Activated T-helper 1 cell treated with anti-CD3 and anti-CD28 coated beads, Interleukin-12 subunit alpha, Interleukin-12 subunit beta, Interleukin-2, Interleukin-4 antibody, amounts not matched to agents 30 ng/mL and 10 ng/mL and 1 ng/mL, durations not matched to agents 14 hours and 24 hours and 36 hours (primary cell): ENCODE data around the gene CPNE1. TPM values are rescaled to one million over a fixed set of nuclear protein-coding genes. Genes with fewer than 3 reads are reported as not detected.

ENCODE experiments used
- DNase-seq: peaks from one replicate; pipeline ENCODE4 v3.0.0; 2021; ENCODE audit warnings: low spot score
- H3K27ac Mint-ChIP-seq: one replicate; pipeline ENCODE4 v1.8.0; 2021; ENCODE audit warnings: mild to moderate bottlenecking, mixed read lengths
- H3K27me3 Mint-ChIP-seq: one replicate; pipeline ENCODE4 v1.8.0; 2022; ENCODE audit warnings: mild to moderate bottlenecking, moderate library complexity, mixed read lengths; ENCODE audit not compliant: insufficient read depth
- H3K36me3 Mint-ChIP-seq: one replicate; pipeline ENCODE4 v1.8.0; 2021; ENCODE audit warnings: low read depth, mixed read lengths
- H3K4me1 Mint-ChIP-seq: one replicate; pipeline ENCODE4 v1.8.0; 2021; ENCODE audit warnings: low read depth, mixed read lengths
- H3K4me3 Mint-ChIP-seq: one replicate; pipeline ENCODE4 v1.8.0; 2021; ENCODE audit warnings: mild to moderate bottlenecking, moderate library complexity, mixed read lengths
- H3K9me3 Mint-ChIP-seq: one replicate; pipeline ENCODE4 v1.8.0; 2021; ENCODE audit warnings: mixed read lengths
- intact Hi-C: fragments of 100-400 bp; cut with micrococcal nuclease; formaldehyde crosslinking; loops from one replicate; pipeline ENCODE4 v1.15.1; 2024
- total RNA-seq: library from RNA; stranded (reverse); gene quantifications from 2 replicates; pipeline ENCODE4 v1.2.3, GENCODE V29; 2022

CPNE1 gene
- total RNA-seq, 1 donor from 2014 or later: 304 TPM

DNA sequence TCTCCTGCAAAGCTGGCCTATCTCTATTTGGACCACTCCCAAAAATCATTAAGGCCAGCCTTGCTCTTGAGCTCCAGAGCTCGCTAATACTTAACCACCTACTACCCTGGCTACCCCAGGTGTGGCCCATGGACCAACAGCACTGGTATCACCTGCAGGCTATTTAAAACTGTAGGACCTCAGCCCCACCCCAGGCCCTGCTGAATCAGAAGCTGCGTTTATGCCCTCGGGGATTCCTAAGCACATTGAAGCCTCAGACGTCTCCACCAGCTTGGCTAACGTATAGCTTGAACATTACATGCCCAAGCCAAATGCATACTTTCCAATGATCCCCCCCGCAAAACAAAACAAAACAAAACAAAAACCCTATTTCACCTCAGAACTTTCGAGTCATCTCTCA is 68.8 kb downstream of the CPNE1 start:
- Mint-ChIP-seq H3K9me3 (no peaks in the 10 kb centered on the region), H3K4me1 (no peaks in the 10 kb centered on the region), H3K4me3 (no peak overlapping the region), H3K27ac (no peak overlapping the region), H3K27me3 (peaks cover 29% of the 10 kb centered on the region), H3K36me3 (no peaks in the 10 kb centered on the region)
- intact Hi-C loops: no loop called here
- no peak for DNase-seq

DNA sequence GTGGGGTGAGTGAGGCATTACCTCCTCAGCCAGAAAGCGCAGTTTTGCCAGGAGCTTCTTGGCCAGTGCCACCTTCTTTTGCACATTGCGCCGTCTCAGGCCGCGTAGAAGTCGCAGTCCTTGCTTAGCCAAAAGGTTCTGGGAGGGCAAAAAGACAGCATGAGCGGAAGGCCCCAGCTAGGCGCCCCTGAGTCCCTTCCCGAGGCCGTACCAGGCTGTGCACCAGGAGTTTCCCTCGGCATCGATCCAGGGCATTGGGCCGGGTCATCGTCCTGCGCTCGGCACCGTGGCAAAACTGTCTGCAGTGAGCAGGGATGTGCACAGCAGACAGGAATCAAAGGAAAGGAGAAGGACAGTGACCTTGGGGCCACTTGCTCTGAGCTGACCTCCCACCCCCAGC is 69.2 kb downstream of the CPNE1 start:
- H3K27ac Mint-ChIP-seq: no peak overlapping the region
- H3K4me1 Mint-ChIP-seq: no peaks in the 10 kb centered on the region

DNA sequence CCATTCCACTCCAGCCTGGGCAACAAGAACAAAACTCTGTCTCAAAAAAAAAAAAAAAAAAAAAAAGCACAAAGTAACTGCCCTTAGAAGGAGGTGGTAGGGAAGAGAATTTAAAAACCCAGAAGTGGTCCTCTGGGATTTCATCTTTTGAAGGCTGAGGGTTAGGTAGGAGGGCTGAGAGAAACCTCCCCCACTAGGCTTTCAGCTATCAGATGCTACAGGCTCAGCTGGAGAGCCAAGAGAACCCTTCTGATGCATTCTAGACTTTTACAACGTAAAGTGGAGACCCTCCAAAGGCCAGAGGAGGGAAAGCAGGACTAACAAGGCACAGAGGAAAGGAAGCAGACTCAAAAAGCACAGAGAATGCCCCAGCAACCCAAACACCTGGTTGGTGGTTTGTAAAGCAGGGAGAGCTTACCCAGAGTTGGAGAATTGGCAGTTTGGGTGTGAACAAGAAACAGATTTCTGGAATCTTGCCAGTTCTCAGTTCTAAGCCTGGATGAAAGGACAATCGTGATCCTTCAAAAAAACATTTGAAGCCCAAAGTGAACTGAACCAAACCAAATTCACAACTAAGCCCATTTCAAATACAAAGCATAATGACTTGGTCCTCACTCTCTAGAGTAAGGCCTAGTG is 72.2 kb downstream of the CPNE1 start:
- H3K27me3 Mint-ChIP-seq: peaks cover 14% of the 10 kb centered on the region
- no peak overlapping the region for H3K4me3 Mint-ChIP-seq
- H3K27ac Mint-ChIP-seq: no peak overlapping the region
- DNase-seq: no peak
- H3K36me3 Mint-ChIP-seq: no peaks in the 10 kb centered on the region
- H3K4me1 Mint-ChIP-seq: no peaks in the 10 kb centered on the region
- H3K9me3 Mint-ChIP-seq: no peaks in the 10 kb centered on the region
- intact Hi-C loops: no loop called here

More for the DNA sequence above, 69.2 kb downstream of the CPNE1 start:
- Mint-ChIP-seq H3K4me3 (no peak overlapping the region), H3K27me3 (peaks cover 24% of the 10 kb centered on the region), H3K36me3 (no peaks in the 10 kb centered on the region), H3K9me3 (no peaks in the 10 kb centered on the region)
- no peak for DNase-seq
- intact Hi-C loops: no loop called here

DNA sequence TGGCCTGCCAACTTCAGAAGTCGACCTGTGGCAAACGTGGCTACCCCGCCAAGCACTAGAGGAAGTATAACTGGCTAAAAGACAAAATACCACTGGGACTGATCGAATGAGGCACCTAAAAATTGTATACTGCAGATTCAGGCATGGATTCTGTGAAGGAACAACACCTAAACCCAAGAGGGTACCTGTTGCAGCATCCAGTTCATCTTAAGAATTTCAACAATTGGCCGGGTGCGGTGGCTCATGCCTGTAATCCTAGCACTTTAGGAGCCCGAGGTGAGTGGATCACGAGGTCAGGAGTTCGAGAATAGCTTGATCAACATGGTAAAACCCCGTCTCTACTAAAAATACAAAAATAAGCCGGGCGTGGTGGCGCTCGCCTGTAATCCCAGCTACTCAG is 76.3 kb downstream of the CPNE1 start:
- Mint-ChIP-seq H3K36me3 (no peaks in the 10 kb centered on the region), H3K27ac (no peak overlapping the region), H3K27me3 (peaks cover 7% of the 10 kb centered on the region), H3K4me3 (no peak overlapping the region), H3K9me3 (no peaks in the 10 kb centered on the region), H3K4me1 (no peaks in the 10 kb centered on the region)
- intact Hi-C loops: no loop called here
- no peak for DNase-seq

DNA sequence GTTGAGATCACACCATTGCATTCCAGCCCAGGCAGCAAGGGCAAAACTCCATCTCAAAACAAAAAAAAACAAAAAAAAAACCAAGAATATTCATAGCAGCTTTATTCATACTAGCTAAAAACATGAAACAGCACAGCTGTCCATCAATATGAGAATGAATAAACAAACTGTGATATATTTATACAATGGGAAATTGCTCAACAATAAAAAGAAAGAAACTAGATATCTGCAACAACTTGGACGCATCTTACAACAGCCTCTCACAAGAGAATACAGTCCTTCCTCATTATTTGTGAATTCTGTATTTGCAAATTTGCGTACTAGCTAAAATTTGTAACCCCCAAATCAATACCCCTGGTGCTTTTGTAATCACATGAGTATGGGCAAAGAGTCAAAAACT is 77.3 kb downstream of the CPNE1 start:
- H3K9me3 Mint-ChIP-seq: no peaks in the 10 kb centered on the region
- H3K4me1 Mint-ChIP-seq: no peaks in the 10 kb centered on the region
- intact Hi-C loops: no loop called here
- H3K4me3 Mint-ChIP-seq: no peak overlapping the region
- H3K27ac Mint-ChIP-seq: no peak overlapping the region
- no peak for DNase-seq
- peaks cover 7% of the 10 kb centered on the region for H3K27me3 Mint-ChIP-seq
- H3K36me3 Mint-ChIP-seq: no peaks in the 10 kb centered on the region

DNA sequence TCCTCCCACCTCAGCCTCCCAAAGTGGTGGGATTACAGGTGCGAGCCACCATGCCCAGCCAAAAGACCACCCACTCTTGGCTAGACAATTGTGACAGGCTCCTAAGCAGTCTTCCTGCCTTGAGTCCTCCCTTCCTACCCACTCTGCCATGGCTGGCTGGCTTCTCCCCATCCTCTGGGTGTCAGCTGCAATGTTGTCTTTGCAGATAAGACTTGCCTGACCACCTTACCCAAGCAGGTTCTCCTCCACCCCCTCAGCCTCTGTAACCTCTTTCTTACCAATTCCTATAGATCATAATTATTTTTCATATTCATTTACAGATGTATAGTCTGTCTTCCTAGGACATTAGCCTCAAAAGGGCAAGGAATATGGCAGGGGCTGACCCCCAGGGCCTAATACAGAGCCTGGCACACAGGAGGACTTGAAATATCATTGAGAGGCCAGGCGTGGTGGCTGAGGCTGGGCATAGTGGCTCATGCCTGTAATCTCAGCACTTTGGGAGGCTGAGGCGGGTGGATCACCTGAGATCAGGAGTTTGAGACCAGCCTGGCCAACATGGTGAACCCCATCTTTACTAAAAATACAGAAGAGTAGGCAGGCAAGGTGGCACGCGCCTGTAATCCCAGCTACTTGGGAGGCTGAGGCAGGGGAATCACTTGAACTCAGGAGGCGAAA is 77.8 kb downstream of the CPNE1 start:
- intact Hi-C loops: no loop called here
- DNase-seq: no peak
- peaks cover 7% of the 10 kb centered on the region for H3K27me3 Mint-ChIP-seq
- no peaks in the 10 kb centered on the region for H3K36me3 Mint-ChIP-seq
- H3K9me3 Mint-ChIP-seq: no peaks in the 10 kb centered on the region
- H3K4me1 Mint-ChIP-seq: no peaks in the 10 kb centered on the region
- no peak overlapping the region for H3K4me3 Mint-ChIP-seq
- no peak overlapping the region for H3K27ac Mint-ChIP-seq

DNA sequence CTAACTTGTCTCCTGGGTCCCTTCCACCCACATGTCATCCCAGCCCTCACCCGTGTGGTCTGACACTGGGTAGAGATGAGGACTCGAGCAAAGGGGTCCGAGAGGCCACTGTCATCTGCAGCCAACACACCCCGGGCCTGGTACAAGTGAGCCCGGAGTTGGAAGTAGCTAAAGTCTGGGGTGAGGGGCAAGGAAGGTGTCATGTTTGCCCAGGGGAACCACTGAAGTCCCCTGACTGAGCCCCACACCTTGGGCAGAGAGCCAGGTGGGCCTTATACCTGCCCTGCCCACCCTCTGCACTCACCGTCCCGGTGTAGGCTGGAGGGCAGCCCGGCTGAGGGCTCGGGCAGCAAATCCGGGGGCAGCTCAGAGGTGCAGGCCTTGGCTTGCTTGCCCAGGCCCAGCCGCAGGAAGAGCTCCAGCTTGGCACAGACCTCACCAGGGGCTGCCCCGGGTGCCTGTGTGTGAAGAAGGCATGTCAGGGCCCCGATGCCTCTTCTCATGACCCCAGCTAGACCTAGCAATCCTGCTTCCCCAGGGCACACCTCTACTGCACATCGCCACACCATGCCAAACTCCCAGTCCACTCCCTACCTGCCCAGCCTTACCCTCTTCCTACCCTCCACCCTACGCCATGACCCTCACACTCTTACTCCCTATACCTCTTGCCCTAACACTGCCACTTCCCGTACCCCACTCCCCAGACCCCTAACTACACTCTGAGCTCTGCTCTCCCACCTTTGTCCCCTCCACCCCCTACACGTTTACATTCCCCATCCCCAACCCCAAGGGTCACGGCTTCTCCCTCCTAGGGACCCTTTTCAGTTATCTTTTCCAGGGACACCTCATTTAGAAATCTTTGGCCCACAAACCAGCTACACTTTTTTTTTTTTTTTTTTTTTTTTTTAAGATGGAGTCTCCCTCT is 80.8 kb downstream of the CPNE1 start:
- Mint-ChIP-seq H3K4me1 (no peaks in the 10 kb centered on the region), H3K27ac (no peak overlapping the region), H3K4me3 (no peak overlapping the region), H3K27me3 (peaks cover 3% of the 10 kb centered on the region), H3K36me3 (no peaks in the 10 kb centered on the region), H3K9me3 (no peaks in the 10 kb centered on the region)
- intact Hi-C loops: no loop called here
- no peak for DNase-seq

DNA sequence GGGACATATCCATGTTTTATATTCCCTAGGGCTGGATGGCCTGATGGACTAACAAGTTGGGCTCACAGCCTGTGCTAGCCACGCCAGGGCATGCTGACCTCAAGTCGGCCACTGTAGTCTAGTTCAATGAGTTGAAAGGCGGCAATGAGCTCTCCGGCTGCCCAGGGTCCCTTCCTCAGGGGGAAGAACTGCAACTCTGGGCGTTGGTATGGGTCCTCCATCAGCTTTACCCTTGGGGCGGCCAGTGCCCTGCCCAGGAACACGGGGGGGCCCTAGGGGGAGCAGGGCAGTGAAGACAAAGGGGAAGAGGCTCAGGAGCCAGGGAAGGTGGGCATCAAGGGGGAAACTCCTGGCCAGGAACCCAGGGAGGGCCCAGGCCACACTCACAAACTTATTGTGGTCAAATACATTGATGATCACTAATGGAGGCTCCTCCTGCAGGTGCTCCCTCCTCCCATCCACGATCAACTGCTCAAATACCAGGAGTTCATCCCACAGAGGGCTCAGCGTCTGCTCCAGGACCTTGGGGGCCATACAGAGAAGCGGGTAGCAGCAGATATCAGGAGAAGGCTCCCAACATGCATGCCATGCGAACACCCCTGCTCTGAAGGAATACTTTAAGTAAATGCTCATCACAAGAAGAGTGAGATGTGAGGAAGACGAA is 81.8 kb downstream of the CPNE1 start:
- Mint-ChIP-seq H3K4me3 (no peak overlapping the region), H3K27ac (no peak overlapping the region), H3K27me3 (peaks cover 3% of the 10 kb centered on the region), H3K9me3 (no peaks in the 10 kb centered on the region), H3K4me1 (no peaks in the 10 kb centered on the region), H3K36me3 (no peaks in the 10 kb centered on the region)
- intact Hi-C loops: no loop called here
- DNase-seq: no peak

DNA sequence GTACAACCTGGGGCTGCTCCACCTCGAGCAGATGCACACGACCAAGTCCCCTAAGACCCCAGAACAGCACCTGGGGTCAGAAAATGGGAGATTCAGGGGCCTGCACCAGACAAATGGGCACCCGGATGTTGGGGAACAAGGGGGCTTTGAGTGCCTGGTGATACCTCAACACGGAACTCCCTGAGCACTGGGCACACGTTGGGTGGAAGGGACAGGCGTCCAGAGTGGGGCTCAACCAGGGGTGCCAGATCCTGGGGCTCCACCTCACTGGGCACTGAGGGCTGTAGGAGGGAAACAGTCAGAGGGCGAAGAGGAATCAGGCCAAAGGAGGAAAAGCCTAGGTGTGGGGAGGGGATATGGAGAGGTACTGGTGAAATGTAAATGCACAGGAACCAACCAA is 82.6 kb downstream of the CPNE1 start:
- intact Hi-C loops: no loop called here
- Mint-ChIP-seq H3K27ac (no peak overlapping the region), H3K36me3 (no peaks in the 10 kb centered on the region), H3K27me3 (peaks cover under 1% of the 10 kb centered on the region), H3K9me3 (no peaks in the 10 kb centered on the region), H3K4me1 (no peaks in the 10 kb centered on the region), H3K4me3 (no peak overlapping the region)
- DNase-seq: no peak

DNA sequence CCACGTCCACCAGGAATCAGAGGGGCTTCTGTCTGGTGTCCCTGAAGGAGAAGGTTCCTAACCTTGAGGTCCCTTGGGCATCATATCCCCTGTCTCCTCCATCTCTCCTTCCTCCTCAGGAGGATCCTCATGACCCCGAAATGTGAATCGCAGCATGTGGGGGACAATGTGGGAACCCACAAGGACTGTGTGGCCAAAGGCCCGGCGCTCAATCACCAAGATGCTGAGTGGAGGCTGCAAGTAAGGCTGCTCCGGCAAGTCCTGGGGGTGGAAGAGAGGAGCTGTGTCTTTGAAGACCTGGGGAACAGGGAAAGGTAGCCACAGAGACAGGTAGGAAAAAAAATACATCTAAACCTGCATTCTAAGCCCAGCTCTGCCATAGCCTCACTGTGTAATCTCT is 85.5 kb downstream of the CPNE1 start:
- Mint-ChIP-seq H3K4me1 (no peaks in the 10 kb centered on the region), H3K36me3 (no peaks in the 10 kb centered on the region), H3K4me3 (no peak overlapping the region), H3K27ac (no peak overlapping the region), H3K9me3 (peaks cover under 1% of the 10 kb centered on the region), H3K27me3 (peaks cover 2% of the 10 kb centered on the region)
- DNase-seq: no peak
- intact Hi-C loops: no loop called here

DNA sequence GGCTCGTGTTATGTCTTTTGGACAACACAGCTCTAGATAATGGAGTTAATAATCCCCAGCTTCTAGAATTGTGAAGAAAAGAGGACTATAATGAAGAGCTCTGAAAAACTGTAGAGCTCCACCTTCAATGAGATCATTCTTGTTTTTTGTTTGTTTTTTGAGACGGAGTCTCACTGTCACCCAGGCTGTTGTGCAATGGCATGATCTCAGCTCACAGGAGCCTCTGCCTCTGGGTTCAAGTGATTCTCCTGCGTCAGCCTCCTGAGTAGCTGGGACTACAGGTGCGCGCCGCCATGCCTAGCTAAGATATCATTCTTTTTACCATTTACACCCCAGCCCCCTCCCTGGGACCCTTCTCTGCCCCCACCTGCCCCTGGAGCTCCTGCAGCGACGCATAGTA is 86.2 kb downstream of the CPNE1 start:
- H3K27ac Mint-ChIP-seq: no peak overlapping the region
- peaks cover 3% of the 10 kb centered on the region for H3K9me3 Mint-ChIP-seq
- H3K27me3 Mint-ChIP-seq: peaks cover 5% of the 10 kb centered on the region
- H3K4me3 Mint-ChIP-seq: no peak overlapping the region
- H3K4me1 Mint-ChIP-seq: no peaks in the 10 kb centered on the region
- no peak for DNase-seq
- intact Hi-C loops: no loop called here
- peaks cover 3% of the 10 kb centered on the region for H3K36me3 Mint-ChIP-seq

DNA sequence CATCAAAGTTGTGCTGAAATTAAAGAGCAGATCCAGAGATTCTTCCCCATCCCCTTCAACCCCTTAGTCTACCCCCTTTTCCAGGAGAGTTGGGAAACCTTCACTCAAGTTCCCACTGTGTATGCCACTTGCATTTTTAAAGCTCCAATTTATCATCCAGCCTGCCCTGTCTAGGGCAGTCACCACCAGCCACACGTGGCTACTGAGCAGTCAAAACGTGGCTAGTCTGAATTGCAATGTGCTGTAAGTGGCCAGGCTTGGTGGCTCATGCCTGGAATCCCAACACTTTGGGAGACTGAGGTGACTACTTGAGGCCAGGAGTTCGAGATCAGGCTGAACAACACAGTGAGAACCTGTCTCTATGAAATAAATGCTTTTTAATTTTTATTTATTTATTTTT is 87.9 kb downstream of the CPNE1 start:
- peaks cover 3% of the 10 kb centered on the region for H3K36me3 Mint-ChIP-seq
- no peak for DNase-seq
- intact Hi-C loops: no loop called here
- H3K4me3 Mint-ChIP-seq: no peak overlapping the region
- H3K4me1 Mint-ChIP-seq: no peaks in the 10 kb centered on the region
- peaks cover 8% of the 10 kb centered on the region for H3K27me3 Mint-ChIP-seq
- H3K27ac Mint-ChIP-seq: no peak overlapping the region
- H3K9me3 Mint-ChIP-seq: peaks cover 8% of the 10 kb centered on the region
